Tibial nerve (tissue), 4 donors: ENCODE results near the gene UTS2. TPM values are rescaled to one million over a fixed set of nuclear protein-coding genes. Genes with fewer than 3 reads are reported as not detected.

Experiments used
- DNase-seq, 2 donors: peaks; one replicate each; pipeline ENCODE4 v3.0.0-alpha.2; 2019; ENCODE audit warnings: low spot score in 2 of 2
- H3K27ac ChIP-seq, 4 donors: fragments of 200-600 bp; sonication (generic) in 3 of 4; one replicate each; pipeline ENCODE4 v1.5.1; 2017 to 2019; ENCODE audit warnings: mild to moderate bottlenecking in 1 of 4
- H3K27me3 ChIP-seq, 2 donors: fragments of 200-600 bp; sonication (generic) in 1 of 2; one replicate each; pipeline versions ENCODE4 v1.5.1 to v1.6.0; 2017 to 2019
- H3K36me3 ChIP-seq, 3 donors: fragments of 200-600 bp; sonication (generic); one replicate each; pipeline ENCODE4 v1.5.1; 2018 to 2019
- H3K4me1 ChIP-seq, 4 donors: fragments of 200-600 bp; sonication (generic) in 3 of 4; one replicate each; pipeline ENCODE4 v1.5.1; 2017 to 2019
- H3K4me3 ChIP-seq, 4 donors: fragments of 200-600 bp; sonication (generic) in 3 of 4; one replicate each; pipeline ENCODE4 v1.5.1; 2017 to 2019; ENCODE audit warnings: mild to moderate bottlenecking in 1 of 4, moderate library complexity in 1 of 4
- H3K9me3 ChIP-seq, 4 donors: fragments of 200-600 bp; sonication (generic) in 3 of 4; one replicate each; pipeline ENCODE4 v1.5.1; 2017 to 2019
- EP300 ChIP-seq, 2 donors: sonication (generic); formaldehyde crosslinking; IDR thresholded peaks; one replicate each; pipeline ENCODE4 v1.6.1; 2017; ENCODE audit warnings: antibody characterized with exemption in 2 of 2, mild to moderate bottlenecking in 1 of 2
- POLR2A ChIP-seq, 2 donors: fragments of 450-650 bp; IDR thresholded peaks; one replicate each; pipeline ENCODE4 v1.6.1; 2017; ENCODE audit warnings: antibody characterized with exemption in 2 of 2, mild to moderate bottlenecking in 2 of 2, moderate library complexity in 2 of 2
- WGBS, 2 donors: methylation state at CpG; one replicate each; pipeline ENCODE4 v1.1.5; 2018; 5-methylcytosine and 5-hydroxymethylcytosine counted together
- total RNA-seq, 4 donors: library from RNA; depleted of rRNA; stranded (reverse); fragments of >200 nt; gene quantifications; one replicate each; pipeline ENCODE4 v1.1.0, GENCODE V29; 2016
- TF ChIP-seq, protein P1 (sequence below), 5 experiments: fragments of 200-600 bp in 3 of 5; fragments of 450-650 bp in 2 of 5; sonication (generic) in 3 of 5; IDR thresholded peaks; one replicate each; pipeline ENCODE4 v1.5.1; 2016 to 2019; ENCODE audit warnings: antibody characterized with exemption in 5 of 5, mild to moderate bottlenecking in 3 of 5, moderate library complexity in 2 of 5

UTS2 gene
- total RNA-seq, 4 donors from 2014 or later: 0.84 TPM; not detected in 3

DNA sequence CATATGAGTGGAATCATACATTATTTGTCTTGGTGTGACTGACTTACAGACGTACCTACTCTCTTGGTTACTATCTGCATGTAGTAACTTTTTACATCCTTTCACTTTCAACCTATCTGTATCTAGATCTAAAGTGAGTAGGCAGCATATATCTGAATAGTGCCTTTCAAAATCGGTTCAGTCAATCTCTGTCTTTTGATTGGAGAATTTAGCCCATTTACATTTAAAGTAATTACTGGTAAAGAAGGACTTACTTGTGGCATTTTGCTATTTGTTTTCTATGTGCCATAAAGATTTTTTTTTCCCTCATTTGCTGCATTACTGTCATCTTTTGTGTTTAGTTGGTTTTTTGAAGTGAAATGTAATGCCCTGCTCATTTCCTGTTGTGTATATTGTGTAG lies 14.2 kb downstream of the UTS2 start:
- H3K27ac ChIP-seq: no peak overlapping the region
- DNase-seq: no peak
- H3K4me3 ChIP-seq: no peak overlapping the region
- no peaks in the 10 kb centered on the region for H3K27me3 ChIP-seq
- TF ChIP-seq EP300 (IDR thresholded peaks at IDR 0.05) (no peak), POLR2A (IDR thresholded peaks at IDR 0.05) (no peak)
- TF ChIP-seq, protein P1, sequence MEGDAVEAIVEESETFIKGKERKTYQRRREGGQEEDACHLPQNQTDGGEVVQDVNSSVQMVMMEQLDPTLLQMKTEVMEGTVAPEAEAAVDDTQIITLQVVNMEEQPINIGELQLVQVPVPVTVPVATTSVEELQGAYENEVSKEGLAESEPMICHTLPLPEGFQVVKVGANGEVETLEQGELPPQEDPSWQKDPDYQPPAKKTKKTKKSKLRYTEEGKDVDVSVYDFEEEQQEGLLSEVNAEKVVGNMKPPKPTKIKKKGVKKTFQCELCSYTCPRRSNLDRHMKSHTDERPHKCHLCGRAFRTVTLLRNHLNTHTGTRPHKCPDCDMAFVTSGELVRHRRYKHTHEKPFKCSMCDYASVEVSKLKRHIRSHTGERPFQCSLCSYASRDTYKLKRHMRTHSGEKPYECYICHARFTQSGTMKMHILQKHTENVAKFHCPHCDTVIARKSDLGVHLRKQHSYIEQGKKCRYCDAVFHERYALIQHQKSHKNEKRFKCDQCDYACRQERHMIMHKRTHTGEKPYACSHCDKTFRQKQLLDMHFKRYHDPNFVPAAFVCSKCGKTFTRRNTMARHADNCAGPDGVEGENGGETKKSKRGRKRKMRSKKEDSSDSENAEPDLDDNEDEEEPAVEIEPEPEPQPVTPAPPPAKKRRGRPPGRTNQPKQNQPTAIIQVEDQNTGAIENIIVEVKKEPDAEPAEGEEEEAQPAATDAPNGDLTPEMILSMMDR (IDR thresholded peaks at IDR 0.05): no peak
- no peaks in the 10 kb centered on the region for H3K4me1 ChIP-seq
- 96 to 99% methylated on average over 2 of the region's 2 CpGs for WGBS, 2 donors
- H3K9me3 ChIP-seq: peaks cover 0 to 20% (median 2%) of the 10 kb centered on the region in 4 donors
- peaks cover 5 to 98% (median 22%) of the 10 kb centered on the region in 3 donors for H3K36me3 ChIP-seq

DNA sequence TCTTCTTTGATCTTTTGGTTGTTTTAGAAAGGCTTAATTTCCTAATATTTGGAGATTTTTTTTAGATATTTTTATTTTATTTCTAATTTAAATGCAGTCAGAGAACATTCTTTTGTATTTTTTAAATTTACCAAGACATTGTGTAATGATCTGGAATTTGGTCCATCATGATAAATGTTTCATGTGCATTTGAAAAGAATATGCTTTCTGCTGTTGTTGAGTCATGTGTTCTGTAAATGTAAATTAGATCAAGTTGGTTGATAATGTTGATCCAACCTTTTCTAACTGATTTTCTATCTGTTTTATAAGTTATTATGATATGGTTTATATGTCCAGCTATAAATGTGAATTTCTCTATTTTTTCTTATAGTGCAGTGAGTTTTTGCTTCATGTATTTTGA lies 19.8 kb downstream of the UTS2 start:
- H3K27me3 ChIP-seq: no peaks in the 10 kb centered on the region
- no peak overlapping the region for H3K27ac ChIP-seq
- DNase-seq: no peak
- peaks cover 4 to 71% (median 13%) of the 10 kb centered on the region in 3 donors for H3K36me3 ChIP-seq
- no peaks in the 10 kb centered on the region for H3K9me3 ChIP-seq
- TF ChIP-seq, protein P1 (IDR thresholded peaks at IDR 0.05): no peak
- TF ChIP-seq EP300 (IDR thresholded peaks at IDR 0.05) (no peak), POLR2A (IDR thresholded peaks at IDR 0.05) (no peak)
- H3K4me3 ChIP-seq: no peak overlapping the region
- H3K4me1 ChIP-seq: peaks cover 0 to 11% (median 0%) of the 10 kb centered on the region in 4 donors

DNA sequence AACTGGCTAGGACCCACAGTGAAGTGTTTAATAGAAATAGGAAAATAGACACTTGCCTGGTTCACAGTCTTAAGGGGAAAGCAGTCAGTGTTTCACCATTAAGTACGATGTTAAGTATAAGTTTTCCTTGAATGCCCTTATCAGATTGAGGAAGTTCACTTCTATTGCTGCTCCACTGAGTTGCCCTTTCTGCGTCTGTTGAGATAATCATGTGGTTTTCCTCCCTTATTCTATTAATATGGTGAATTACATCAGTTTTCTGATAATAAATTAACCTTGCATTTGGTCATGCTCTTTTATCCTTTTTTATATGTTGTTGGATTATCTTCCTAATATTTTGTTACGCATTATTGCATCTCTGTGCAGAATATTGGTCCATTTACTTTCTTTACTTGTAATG lies 21.4 kb downstream of the UTS2 start:
- DNase-seq: no peak
- H3K27ac ChIP-seq: peak overlapping the region in 1 of 4 donors; percentile 20
- H3K27me3 ChIP-seq: no peaks in the 10 kb centered on the region
- TF ChIP-seq EP300 (IDR thresholded peaks at IDR 0.05) (no peak), POLR2A (IDR thresholded peaks at IDR 0.05) (no peak)
- TF ChIP-seq, protein P1 (IDR thresholded peaks at IDR 0.05): no peak
- H3K9me3 ChIP-seq: no peaks in the 10 kb centered on the region
- 79 to 86% methylated on average over 3 of the region's 3 CpGs for WGBS, 2 donors
- H3K4me3 ChIP-seq: no peak overlapping the region
- peaks cover 0 to 71% (median 4%) of the 10 kb centered on the region in 3 donors for H3K36me3 ChIP-seq
- H3K4me1 ChIP-seq: peaks cover 0 to 11% (median 0%) of the 10 kb centered on the region in 4 donors

DNA sequence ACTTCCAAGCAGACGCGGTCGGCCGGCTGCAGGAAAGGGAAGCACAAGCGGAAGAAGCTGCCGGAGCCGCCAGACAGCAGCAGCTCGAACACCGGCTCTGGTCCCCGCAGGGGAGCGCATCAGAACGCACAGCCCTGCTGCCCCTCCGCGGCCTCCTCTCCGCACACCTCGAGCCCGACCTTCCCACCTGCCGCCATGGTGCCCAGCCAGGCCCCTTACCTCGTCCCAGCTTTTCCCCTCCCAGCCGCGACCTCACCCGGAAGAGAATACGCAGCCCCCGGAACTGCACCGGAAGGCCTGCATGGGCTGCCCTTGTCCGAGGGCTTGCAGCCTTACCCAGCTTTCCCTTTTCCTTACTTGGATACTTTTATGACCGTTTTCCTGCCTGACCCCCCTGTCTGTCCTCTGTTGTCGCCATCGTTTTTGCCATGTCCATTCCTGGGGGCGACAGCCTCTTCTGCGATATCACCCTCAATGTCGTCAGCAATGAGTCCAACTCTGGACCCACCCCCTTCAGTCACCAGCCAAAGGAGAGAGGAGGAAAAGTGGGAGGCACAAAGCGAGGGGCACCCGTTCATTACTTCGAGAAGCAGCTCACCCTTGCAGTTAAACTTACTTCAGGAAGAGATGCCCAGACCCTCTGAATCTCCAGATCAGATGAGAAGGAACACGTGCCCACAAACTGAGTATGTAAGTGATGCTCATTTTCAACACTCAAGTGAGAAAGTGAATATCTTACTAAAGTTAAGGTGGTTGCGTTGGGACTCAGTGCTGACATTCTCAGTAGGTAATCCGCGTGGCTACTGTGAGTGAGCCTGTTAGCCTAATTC lies 25.5 kb downstream of the UTS2 start:
- Histone ChIP-seq H3K4me1 (peaks cover 0 to 5% (median 0%) of the 10 kb centered on the region in 4 donors), H3K4me3 (peak overlapping the region in 3 of 4 donors; percentile 12 to 33 (median 32)), H3K27me3 (no peaks in the 10 kb centered on the region), H3K36me3 (peaks cover 0 to 78% (median 4%) of the 10 kb centered on the region in 3 donors), H3K9me3 (no peaks in the 10 kb centered on the region), H3K27ac (peak overlapping the region in 1 of 4 donors; percentile 63)
- whole genome bisulfite sequencing, 2 donors: 66 to 87% methylated on average over 39 of the region's 39 CpGs
- DNase-seq: no peak
- TF ChIP-seq, protein P1 (IDR thresholded peaks at IDR 0.05): no peak
- TF ChIP-seq EP300 (IDR thresholded peaks at IDR 0.05): no peak
- TF ChIP-seq POLR2A (IDR thresholded peaks at IDR 0.05): no peak

- H3K4me1 ChIP-seq: no peaks in the 10 kb centered on the region
- H3K36me3 ChIP-seq: peaks cover 0 to 88% (median 4%) of the 10 kb centered on the region in 3 donors
- H3K27ac ChIP-seq: no peak overlapping the region
- no peak for DNase-seq
- H3K4me3 ChIP-seq: peak overlapping the region in 1 of 4 donors; percentile 33
- H3K9me3 ChIP-seq: no peaks in the 10 kb centered on the region
- TF ChIP-seq POLR2A (IDR thresholded peaks at IDR 0.05): no peak
- TF ChIP-seq, protein P1 (IDR thresholded peaks at IDR 0.05): no peak
- TF ChIP-seq EP300 (IDR thresholded peaks at IDR 0.05): no peak
- WGBS, 2 donors: 69 to 74% methylated on average over 7 of the region's 7 CpGs
- no peaks in the 10 kb centered on the region for H3K27me3 ChIP-seq
Observed at GRCh38 chr1:7826363-7826762, 26.5 kb downstream of the UTS2 start.
